MCF 10A (cell line): ENCODE results near the gene HYAL1. TPM values are rescaled to one million over a fixed set of nuclear protein-coding genes. Genes with fewer than 3 reads are reported as not detected.
"Not testable (repeated sequence)": the region's sequence is repeated elsewhere in the genome, so short reads cannot be mapped to it uniquely, and the experiment has no call there.

Experiments used
- BruUV-seq: library from RNA; stranded (reverse); fragments of 400-500 nt; replicated peaks from 2 replicates; lab custom pipeline; 2021; lab: Mats Ljungman, UMichigan
- CTCF ChIA-PET: fragments of 300-600 bp; sonication (Branson Sonifier 250); formaldehyde crosslinking; extraction: SDS; loops from one replicate; lab custom pipeline; 2021; ENCODE audit warnings: antibody characterized with exemption, inconsistent platforms; lab: Yijun Ruan, JAX
- POLR2A ChIA-PET: fragments of 300-600, 350-650 bp; sonication (Branson Sonifier 250); formaldehyde crosslinking; extraction: SDS; loops from one replicate; lab custom pipeline; 2020; ENCODE audit warnings: antibody characterized with exemption, inconsistent platforms; lab: Yijun Ruan, JAX
- DNase-seq: peaks from one replicate; pipeline ENCODE4 v3.0.0-alpha.2; 2018; ENCODE audit not compliant: unreplicated experiment
- H3K27ac Mint-ChIP-seq: one replicate; pipeline ENCODE4 v1.8.0; 2022; ENCODE audit warnings: mild to moderate bottlenecking, low read depth, mixed read lengths; ENCODE audit not compliant: unreplicated experiment
- H3K27me3 Mint-ChIP-seq: one replicate; pipeline ENCODE4 v1.8.0; 2022; ENCODE audit warnings: mixed read lengths; ENCODE audit not compliant: insufficient read depth, unreplicated experiment
- H3K36me3 Mint-ChIP-seq: one replicate; pipeline ENCODE4 v1.8.0; 2022; ENCODE audit warnings: mild to moderate bottlenecking, moderate library complexity, mixed read lengths; ENCODE audit not compliant: insufficient read depth, unreplicated experiment
- H3K4me1 Mint-ChIP-seq: one replicate; pipeline ENCODE4 v1.8.0; 2022; ENCODE audit warnings: mixed read lengths; ENCODE audit not compliant: insufficient read depth, unreplicated experiment
- H3K4me3 Mint-ChIP-seq: one replicate; pipeline ENCODE4 v1.8.0; 2022; ENCODE audit warnings: mild to moderate bottlenecking, moderate library complexity, mixed read lengths; ENCODE audit not compliant: unreplicated experiment
- H3K9me3 Mint-ChIP-seq: one replicate; pipeline ENCODE4 v1.8.0; 2022; ENCODE audit warnings: mixed read lengths; ENCODE audit not compliant: unreplicated experiment
- CTCF ChIP-seq: fragments of 200-600 bp; IDR thresholded peaks from one replicate; pipeline ENCODE4 v1.8.0; 2022; ENCODE audit warnings: antibody characterized with exemption, mild to moderate bottlenecking; ENCODE audit not compliant: unreplicated experiment
- intact Hi-C: fragments of 100-400 bp; cut with micrococcal nuclease; formaldehyde crosslinking; loops from 2 replicates; pipeline ENCODE4 v1.14.1; 2022
- total RNA-seq: library from RNA; stranded (reverse); gene quantifications from 2 replicates; pipeline ENCODE4 v1.2.3, GENCODE V29; 2022

HYAL1 gene
- total RNA-seq, 1 experiment from 2014 or later, result 0.70 TPM

- H3K4me1 Mint-ChIP-seq, result peaks cover 11% of the 10 kb centered on the region
- BruUV-seq, result no TSS peak
- DNase-seq, result no peak
- no peaks in the 10 kb centered on the region for H3K9me3 Mint-ChIP-seq
- POLR2A ChIA-PET, result interaction anchor here (0.5 to 0.6 kb wide), 2 partner anchors 163 to 174 kb away, joined by 3 to 4 read pairs; no protein-coding TSS in a partner anchor
- CTCF ChIA-PET, result interaction anchor here (0.6 to 2.6 kb wide), 9 partner anchors 11 to 142 kb away, joined by 3 to 11 read pairs (median 4); partner anchors contain the start of gene GNAT1
- intact Hi-C loops, result no loop called here
- no peaks in the 10 kb centered on the region for H3K27me3 Mint-ChIP-seq
- H3K4me3 Mint-ChIP-seq, result no peak overlapping the region
- peaks cover 13% of the 10 kb centered on the region for H3K36me3 Mint-ChIP-seq
- no peak for TF ChIP-seq CTCF
- no peak overlapping the region for H3K27ac Mint-ChIP-seq
Measured at GRCh38 chr3:50263478-50264382, 39.6 kb downstream of the HYAL1 start.

DNA sequence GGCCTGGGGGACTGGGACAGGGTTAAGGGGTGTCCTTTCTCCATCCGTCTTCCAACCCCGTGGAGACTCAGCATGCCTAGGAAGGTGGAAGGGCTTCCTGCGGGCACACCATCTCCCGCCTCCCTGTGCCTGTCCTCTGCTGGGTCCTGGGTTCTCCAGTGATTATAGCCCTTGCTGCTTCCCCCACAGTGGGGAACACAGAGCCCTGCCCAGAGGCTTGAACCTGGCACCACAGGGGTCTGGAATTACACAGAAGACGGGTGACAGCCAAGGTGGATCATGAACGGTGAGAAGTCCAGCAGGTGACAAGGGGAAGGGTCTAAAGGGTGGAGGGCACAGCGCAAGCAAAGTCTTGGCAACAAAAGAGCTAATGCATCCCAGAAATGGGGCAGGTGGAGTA, 40.6 kb downstream of the HYAL1 start:
- no peak overlapping the region for H3K27ac Mint-ChIP-seq
- peaks cover 3% of the 10 kb centered on the region for H3K4me1 Mint-ChIP-seq
- ChIA-PET CTCF (interaction anchor here (0.6 to 5.1 kb wide), 5 partner anchors 8 to 141 kb away, joined by 4 to 38 read pairs (median 6); partner anchors contain the start of genes GNAT1 and SEMA3B), POLR2A (interaction anchor here (0.5 to 0.6 kb wide), 2 partner anchors 162 to 175 kb away, joined by 3 to 4 read pairs; no protein-coding TSS in a partner anchor)
- no peaks in the 10 kb centered on the region for H3K27me3 Mint-ChIP-seq
- no peak for TF ChIP-seq CTCF
- DNase-seq, result no peak
- H3K36me3 Mint-ChIP-seq, result peaks cover 22% of the 10 kb centered on the region
- no peaks in the 10 kb centered on the region for H3K9me3 Mint-ChIP-seq
- H3K4me3 Mint-ChIP-seq, result no peak overlapping the region
- BruUV-seq, result no TSS peak
- intact Hi-C loops, result no loop called here

DNA sequence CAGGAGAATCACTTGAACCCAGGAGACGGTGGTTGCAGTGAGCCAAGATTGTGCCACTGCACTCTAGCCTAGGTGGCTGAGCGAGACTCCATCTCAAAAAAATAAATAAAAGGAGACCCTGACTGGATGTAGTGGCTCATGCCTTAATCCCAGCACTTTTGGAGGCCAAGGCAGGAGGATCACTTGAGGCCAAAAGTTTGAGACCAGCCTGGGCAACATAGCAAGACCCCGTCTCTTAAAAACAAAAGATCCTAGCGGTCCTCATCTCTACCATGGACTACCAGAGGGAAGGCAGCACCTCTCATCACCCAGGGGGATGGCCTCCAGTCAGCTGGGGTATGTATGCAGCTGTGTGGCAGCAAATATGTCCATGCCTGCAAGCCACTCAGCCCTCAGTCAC, 41.2 kb downstream of the HYAL1 start:
- CTCF ChIA-PET, result interaction anchor here (1.4 to 7.2 kb wide), 4 partner anchors 9 to 35 kb away, joined by 4 to 70 read pairs (median 22); partner anchors contain the start of gene SEMA3B
- H3K4me1 Mint-ChIP-seq, DNase-seq, H3K9me3 Mint-ChIP-seq, BruUV-seq, H3K4me3 Mint-ChIP-seq, intact Hi-C loops, H3K27ac Mint-ChIP-seq, H3K27me3 Mint-ChIP-seq: not testable (repeated sequence)
- peaks cover 22% of the 10 kb centered on the region for H3K36me3 Mint-ChIP-seq
- POLR2A ChIA-PET, result interaction anchor here (0.7 kb wide), 1 partner anchor 65 kb away, joined by 3 read pairs; the partner anchor contains the start of gene TUSC2

- Mint-ChIP-seq H3K36me3 (peaks cover 22% of the 10 kb centered on the region), H3K9me3 (no peaks in the 10 kb centered on the region), H3K27ac (no peak overlapping the region), H3K4me1 (no peaks in the 10 kb centered on the region), H3K27me3 (no peaks in the 10 kb centered on the region), H3K4me3 (no peak overlapping the region)
- ChIA-PET CTCF (interaction anchor here (0.9 to 7.2 kb wide), 6 partner anchors 9 to 69 kb away, joined by 4 to 70 read pairs (median 21); partner anchors contain the start of gene SEMA3B), POLR2A (interaction anchor here (0.6 to 2.6 kb wide), 6 partner anchors 9 to 66 kb away, joined by 3 to 16 read pairs (median 4); partner anchors contain the start of genes GNAI2, IFRD2, SEMA3B and TUSC2)
- BruUV-seq, result no TSS peak
- no peak for TF ChIP-seq CTCF
- intact Hi-C loops, result no loop called here
- DNase-seq, result no peak
Measured at GRCh38 chr3:50261505-50261904, 41.9 kb downstream of the HYAL1 start.
